H9 (cell line): ENCODE results near the gene TOP1. TPM values are rescaled to one million over a fixed set of nuclear protein-coding genes. Genes with fewer than 3 reads are reported as not detected.

Source experiments
- DNase-seq: peaks from one replicate; pipeline ENCODE4 v3.0.0-alpha.2; 2017
- H2AFZ ChIP-seq: one replicate; pipeline ENCODE4 v1.6.1; 2013; ENCODE audit warnings: mild to moderate bottlenecking, low read length, control low read depth, moderate library complexity
- H2AK5ac ChIP-seq: 2 replicates; pipeline ENCODE4 v1.6.1; 2013; ENCODE audit warnings: low read length, control low read depth, mixed read lengths; ENCODE audit not compliant: insufficient read length
- H2BK120ac ChIP-seq: one replicate; pipeline ENCODE4 v1.6.1; 2013; ENCODE audit warnings: low read depth, mild to moderate bottlenecking, low read length, control low read depth, inconsistent platforms; ENCODE audit not compliant: poor library complexity, severe bottlenecking
- H2BK12ac ChIP-seq: 2 replicates; pipeline ENCODE4 v1.6.1; 2013; ENCODE audit warnings: low read length, control low read depth, mixed read lengths, low read depth; ENCODE audit not compliant: insufficient read length
- H2BK15ac ChIP-seq: 2 replicates; pipeline ENCODE4 v1.6.1; 2013; ENCODE audit warnings: low read depth, low read length, control low read depth
- H2BK20ac ChIP-seq: one replicate; pipeline ENCODE4 v1.6.1; 2013; ENCODE audit warnings: low read depth, mild to moderate bottlenecking, low read length, control low read depth, inconsistent platforms; ENCODE audit not compliant: poor library complexity, severe bottlenecking
- H2BK5ac ChIP-seq: 2 replicates; pipeline ENCODE4 v1.6.1; 2013; ENCODE audit warnings: low read length, control low read depth, mixed read lengths; ENCODE audit not compliant: insufficient read length
- H3K14ac ChIP-seq: 2 replicates; pipeline ENCODE4 v1.6.1; 2013; ENCODE audit warnings: low read length, control low read depth; ENCODE audit not compliant: insufficient read depth
- H3K18ac ChIP-seq: 2 replicates; pipeline ENCODE4 v1.6.1; 2013; ENCODE audit warnings: low read depth, mild to moderate bottlenecking, mixed read lengths, low read length, control low read depth; ENCODE audit not compliant: insufficient read length
- H3K23ac ChIP-seq: 2 replicates; pipeline ENCODE4 v1.6.1; 2013; ENCODE audit warnings: low read length, control low read depth, mixed read lengths, low read depth; ENCODE audit not compliant: insufficient read length
- H3K23me2 ChIP-seq: 2 replicates; pipeline ENCODE4 v1.6.1; 2013; ENCODE audit warnings: low read depth, mild to moderate bottlenecking, mixed read lengths, low read length, control low read depth; ENCODE audit not compliant: insufficient read length, poor library complexity, severe bottlenecking
- H3K27ac ChIP-seq: 2 replicates; pipeline ENCODE4 v1.5.1; 2013; ENCODE audit warnings: low read length, control low read depth, mixed read lengths, low read depth; ENCODE audit not compliant: insufficient read length
- H3K27me3 ChIP-seq: 2 replicates; pipeline ENCODE4 v1.6.1; 2013; ENCODE audit warnings: low read length, control low read depth, inconsistent platforms; ENCODE audit not compliant: insufficient read depth
- H3K4ac ChIP-seq: 2 replicates; pipeline ENCODE4 v1.6.1; 2013; ENCODE audit warnings: low read depth, mild to moderate bottlenecking, control low read depth, inconsistent platforms, low read length, moderate library complexity
- H3K4me1 ChIP-seq: 2 replicates; pipeline ENCODE4 v1.6.1; 2013; ENCODE audit warnings: low read length, control low read depth, inconsistent platforms; ENCODE audit not compliant: insufficient read depth
- H3K4me2 ChIP-seq: 2 replicates; pipeline ENCODE4 v1.6.1; 2013; ENCODE audit warnings: low read length, control low read depth, mixed read lengths; ENCODE audit not compliant: insufficient read length, insufficient read depth
- H3K56ac ChIP-seq: 2 replicates; pipeline ENCODE4 v1.6.1; 2013; ENCODE audit warnings: low read depth, mild to moderate bottlenecking, mixed read lengths, low read length, control low read depth; ENCODE audit not compliant: insufficient read length
- H3K79me1 ChIP-seq: 2 replicates; pipeline ENCODE4 v1.6.1; 2013; ENCODE audit warnings: low read depth, mild to moderate bottlenecking, moderate library complexity, low read length, control low read depth, inconsistent platforms; ENCODE audit not compliant: insufficient read depth, poor library complexity, severe bottlenecking
- H3K79me2 ChIP-seq: 2 replicates; pipeline ENCODE4 v1.6.1; 2013; ENCODE audit warnings: low read length, control low read depth, inconsistent platforms; ENCODE audit not compliant: insufficient read depth
- H3K9ac ChIP-seq: 2 replicates; pipeline ENCODE4 v1.6.1; 2013; ENCODE audit warnings: low read length, control low read depth, mixed read lengths; ENCODE audit not compliant: insufficient read length; ENCODE audit errors: extremely low read depth
- H3K9me3 ChIP-seq: one replicate; pipeline ENCODE4 v1.6.1; 2013; ENCODE audit warnings: low read depth, low read length, inconsistent platforms; ENCODE audit not compliant: control insufficient read depth
- H3T11ph ChIP-seq: one replicate; pipeline ENCODE4 v1.6.1; 2013; ENCODE audit warnings: mild to moderate bottlenecking, low read length, control low read depth, inconsistent platforms
- H4K20me1 ChIP-seq: one replicate; pipeline ENCODE4 v1.6.1; 2013; ENCODE audit not compliant: control insufficient read depth, insufficient read length, insufficient read depth
- H4K5ac ChIP-seq: 2 replicates; pipeline ENCODE4 v1.6.1; 2013; ENCODE audit warnings: low read depth, mild to moderate bottlenecking, mixed read lengths, low read length, control low read depth; ENCODE audit not compliant: insufficient read length
- H4K8ac ChIP-seq: replicated peaks from 2 replicates; pipeline ENCODE4 v1.6.1; 2013; ENCODE audit warnings: low read length, control low read depth, mixed read lengths, low read depth; ENCODE audit not compliant: insufficient read length
- H4K91ac ChIP-seq: 2 replicates; pipeline ENCODE4 v1.6.1; 2013; ENCODE audit warnings: low read depth, mild to moderate bottlenecking, moderate library complexity, mixed read lengths, low read length, control low read depth; ENCODE audit not compliant: insufficient read length
- H3K27ac Mint-ChIP-seq, 3 experiments: 2 replicates in 2 of 3; 3 replicates in 1 of 3; pipeline ENCODE4 v1.8.0; 2020 to 2021; ENCODE audit warnings: mixed read lengths in 3 of 3, mild to moderate bottlenecking in 1 of 3, moderate library complexity in 1 of 3
- H3K27me3 Mint-ChIP-seq: 2 replicates; pipeline ENCODE4 v1.8.0; 2021; ENCODE audit warnings: low read depth, mild to moderate bottlenecking, moderate library complexity, mixed read lengths
- H3K36me3 Mint-ChIP-seq, 3 experiments: 2 replicates in 2 of 3; 3 replicates in 1 of 3; pipeline ENCODE4 v1.8.0; 2020 to 2021; ENCODE audit warnings: low read depth in 3 of 3, mixed read lengths in 3 of 3; ENCODE audit not compliant: insufficient read depth in 1 of 3
- H3K4me1 Mint-ChIP-seq, 2 experiments: 2 replicates each; pipeline ENCODE4 v1.8.0; 2020; ENCODE audit warnings: mixed read lengths in 2 of 2
- H3K4me3 Mint-ChIP-seq, 2 experiments: 2 replicates in 1 of 2; 3 replicates in 1 of 2; pipeline ENCODE4 v1.8.0; 2020 to 2021; ENCODE audit warnings: mild to moderate bottlenecking in 2 of 2, mixed read lengths in 2 of 2, moderate library complexity in 1 of 2
- H3K9me3 Mint-ChIP-seq, 2 experiments: 2 replicates in 1 of 2; 3 replicates in 1 of 2; pipeline ENCODE4 v1.8.0; 2020; ENCODE audit warnings: mild to moderate bottlenecking in 2 of 2, mixed read lengths in 2 of 2, moderate library complexity in 1 of 2
- WGBS: extraction: QIAGEN DNeasy Blood & Tissue Kit; methylation state at CpG from one replicate; pipeline ENCODE4 v1.1.7; 2013; ENCODE audit warnings: missing lambda C conversion rate, low lambda C conversion rate, mixed read lengths; ENCODE audit not compliant: insufficient read length; ENCODE audit errors: extremely low coverage; 5-methylcytosine and 5-hydroxymethylcytosine counted together
- total RNA-seq: library from RNA; stranded (reverse); gene quantifications from 2 replicates; pipeline ENCODE4 v1.2.1, GENCODE V29; 2021
- TF ChIP-seq, protein P1 (sequence below): fragments of 200-600 bp; sonication (generic); conservative IDR thresholded peaks from 3 replicates; pipeline ENCODE4 v1.8.0; 2021; ENCODE audit warnings: antibody characterized with exemption, mild to moderate bottlenecking

Gene TOP1
- total RNA-seq, 1 experiment from 2014 or later = 96.4 TPM

DNA sequence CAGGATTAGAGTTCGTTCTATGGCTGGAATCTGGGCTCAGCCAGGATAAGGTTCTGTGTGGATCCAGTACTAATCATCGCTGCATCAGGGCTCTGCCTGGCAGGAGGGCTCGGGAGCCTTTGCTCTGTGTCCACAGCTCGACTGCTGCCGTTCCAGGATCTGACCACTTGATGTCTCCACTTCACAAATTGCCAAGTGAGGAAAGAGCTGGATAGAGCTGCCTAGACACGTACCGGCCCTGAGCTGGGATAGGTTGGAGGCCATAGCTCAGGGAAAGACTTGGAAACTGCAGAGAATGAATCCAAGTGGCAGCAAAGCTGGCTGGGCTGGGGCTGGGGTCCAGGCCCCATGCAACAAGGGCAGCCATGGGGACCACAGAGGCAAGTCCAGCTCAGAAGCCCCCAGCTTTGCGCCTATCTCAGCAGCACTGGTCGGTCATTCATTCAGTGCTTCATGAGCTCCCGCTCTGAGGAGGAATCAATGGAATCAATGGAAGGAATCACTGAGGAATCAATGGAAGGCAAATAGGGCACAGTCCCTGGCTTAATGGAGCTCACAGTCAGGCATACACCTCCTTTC, 38.0 kb upstream of the TOP1 start:
- H3K56ac ChIP-seq = no peak overlapping the region
- TF ChIP-seq, protein P1, sequence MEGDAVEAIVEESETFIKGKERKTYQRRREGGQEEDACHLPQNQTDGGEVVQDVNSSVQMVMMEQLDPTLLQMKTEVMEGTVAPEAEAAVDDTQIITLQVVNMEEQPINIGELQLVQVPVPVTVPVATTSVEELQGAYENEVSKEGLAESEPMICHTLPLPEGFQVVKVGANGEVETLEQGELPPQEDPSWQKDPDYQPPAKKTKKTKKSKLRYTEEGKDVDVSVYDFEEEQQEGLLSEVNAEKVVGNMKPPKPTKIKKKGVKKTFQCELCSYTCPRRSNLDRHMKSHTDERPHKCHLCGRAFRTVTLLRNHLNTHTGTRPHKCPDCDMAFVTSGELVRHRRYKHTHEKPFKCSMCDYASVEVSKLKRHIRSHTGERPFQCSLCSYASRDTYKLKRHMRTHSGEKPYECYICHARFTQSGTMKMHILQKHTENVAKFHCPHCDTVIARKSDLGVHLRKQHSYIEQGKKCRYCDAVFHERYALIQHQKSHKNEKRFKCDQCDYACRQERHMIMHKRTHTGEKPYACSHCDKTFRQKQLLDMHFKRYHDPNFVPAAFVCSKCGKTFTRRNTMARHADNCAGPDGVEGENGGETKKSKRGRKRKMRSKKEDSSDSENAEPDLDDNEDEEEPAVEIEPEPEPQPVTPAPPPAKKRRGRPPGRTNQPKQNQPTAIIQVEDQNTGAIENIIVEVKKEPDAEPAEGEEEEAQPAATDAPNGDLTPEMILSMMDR = peak; percentile 83

More for the DNA sequence above, 38.0 kb upstream of the TOP1 start:
- Histone ChIP-seq H2BK20ac (no peak overlapping the region), H3T11ph (no peak overlapping the region), H3K27ac (no peak overlapping the region), H4K91ac (no peak overlapping the region), H2BK12ac (no peak overlapping the region), H3K18ac (peak overlapping the region; percentile 23), H3K79me1 (no peaks in the 10 kb centered on the region), H4K8ac (no peak overlapping the region), H4K20me1 (no peaks in the 10 kb centered on the region), H2AFZ (no peak overlapping the region), H3K23me2 (no peaks in the 10 kb centered on the region), H3K4ac (no peak overlapping the region), H3K9ac (no peak overlapping the region), H2BK15ac (no peak overlapping the region), H2BK120ac (no peak overlapping the region), H3K9me3 (no peaks in the 10 kb centered on the region), H3K4me1 (no peaks in the 10 kb centered on the region), H2AK5ac (no peak overlapping the region), H3K4me2 (no peak overlapping the region), H3K27me3 (no peaks in the 10 kb centered on the region), H3K79me2 (no peaks in the 10 kb centered on the region), H3K14ac (no peak overlapping the region), H3K23ac (no peak overlapping the region), H2BK5ac (no peak overlapping the region), H4K5ac (no peak overlapping the region)
- peak; percentile 90 for DNase-seq
- H3K27me3 Mint-ChIP-seq = peaks cover 4% of the 10 kb centered on the region; the same call in 1 of the 2 replicates
- no peak overlapping the region for H3K4me3 Mint-ChIP-seq
- H3K9me3 Mint-ChIP-seq = peaks cover 0 to under 1% of the 10 kb centered on the region in 2 experiments; a peak in 2 of 5 replicates
- H3K36me3 Mint-ChIP-seq = no peaks in the 10 kb centered on the region
- WGBS = no CpG with 5 or more reads among the region's 10 CpGs
- H3K27ac Mint-ChIP-seq = peak overlapping the region in 1 of 3 experiments; percentile 57; a peak in 2 of 7 replicates
- peaks cover 5 to 12% of the 10 kb centered on the region in 2 experiments; a peak in 2 of 4 replicates for H3K4me1 Mint-ChIP-seq
